OCI-LY7 (cell line): ENCODE data around the gene CAMP.

ENCODE experiments used
- CTCF ChIP-seq: fragments of 200-600 bp; sonication (generic); conservative IDR thresholded peaks from 2 replicates; pipeline ENCODE4 v1.5.1; 2014; ENCODE audit warnings: mild to moderate bottlenecking, antibody characterized with exemption, low read length, moderate library complexity, mixed read lengths
- EZH2phosphoT487 ChIP-seq: fragments of 200-600 bp; sonication (generic); IDR thresholded peaks from 2 replicates; pipeline ENCODE4 v1.6.1; 2018; ENCODE audit warnings: low read depth, borderline replicate concordance, mild to moderate bottlenecking, mixed run types, antibody characterized with exemption, low read length, moderate library complexity, mixed read lengths

- no peak for TF ChIP-seq CTCF
- no peak for TF ChIP-seq EZH2phosphoT487
Observed at GRCh38 chr3:48215466-48215865, 7.8 kb upstream of the CAMP start.
